ENCODE results near the gene RASGRF2. TPM values are rescaled to one million over a fixed set of nuclear protein-coding genes. Genes with fewer than 3 reads are reported as not detected.

The RASGRF2 gene
- polyA plus RNA-seq, 2 of the 4 experiments (the other 2 are of a cell fraction): 1.4 to 2.1 TPM

DNA sequence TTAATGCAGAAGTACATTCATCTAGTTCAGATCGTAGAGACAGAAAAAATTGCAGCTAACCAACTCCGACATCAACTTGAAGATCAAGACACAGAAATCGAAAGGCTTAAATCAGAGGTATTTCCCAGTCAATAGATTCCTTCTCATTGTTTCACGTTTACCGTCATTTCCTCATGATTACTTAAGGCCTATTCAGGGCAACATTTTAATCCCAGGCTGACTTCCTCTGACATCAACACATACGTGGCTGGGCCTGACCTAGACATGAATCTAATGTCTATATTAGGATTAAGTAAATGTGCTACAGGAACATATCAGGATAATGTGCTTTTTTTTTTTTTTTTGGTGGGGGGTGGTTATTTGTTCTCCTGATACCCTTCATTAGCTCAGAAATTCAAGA, 107.9 kb downstream of the RASGRF2 start:
- WGBS (ENCODE audit: missing lambda C conversion rate): 76% methylated on average over 6 of the region's 6 CpGs
- FAIRE-seq: no peak
- DNase-seq (ENCODE audit: low read depth in 1 of 2, low spot score in 1 of 2): no peak
- ATAC-seq: no peak
- H3K4me2 ChIP-seq: no peak overlapping the region
- no peak overlapping the region for H3K4me3 ChIP-seq
- CTCF ChIA-PET: no interaction called here
- H3K4me1 ChIP-seq: no peaks in the 10 kb centered on the region
- H3K27ac ChIP-seq: no peak overlapping the region
- POLR2A ChIA-PET: no interaction called here
- TF ChIP-seq ZNF302 (CRISPR knock-in tag; IDR thresholded peaks at IDR 0.05): no peak
- TF ChIP-seq, protein P1, sequence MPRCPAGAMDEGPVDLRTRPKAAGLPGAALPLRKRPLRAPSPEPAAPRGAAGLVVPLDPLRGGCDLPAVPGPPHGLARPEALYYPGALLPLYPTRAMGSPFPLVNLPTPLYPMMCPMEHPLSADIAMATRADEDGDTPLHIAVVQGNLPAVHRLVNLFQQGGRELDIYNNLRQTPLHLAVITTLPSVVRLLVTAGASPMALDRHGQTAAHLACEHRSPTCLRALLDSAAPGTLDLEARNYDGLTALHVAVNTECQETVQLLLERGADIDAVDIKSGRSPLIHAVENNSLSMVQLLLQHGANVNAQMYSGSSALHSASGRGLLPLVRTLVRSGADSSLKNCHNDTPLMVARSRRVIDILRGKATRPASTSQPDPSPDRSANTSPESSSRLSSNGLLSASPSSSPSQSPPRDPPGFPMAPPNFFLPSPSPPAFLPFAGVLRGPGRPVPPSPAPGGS (IDR thresholded peaks at IDR 0.05): no peak
- TF ChIP-seq HOXB5 (CRISPR knock-in tag; IDR thresholded peaks at IDR 0.05): no peak
- H3K9me3 ChIP-seq: no peaks in the 10 kb centered on the region

DNA sequence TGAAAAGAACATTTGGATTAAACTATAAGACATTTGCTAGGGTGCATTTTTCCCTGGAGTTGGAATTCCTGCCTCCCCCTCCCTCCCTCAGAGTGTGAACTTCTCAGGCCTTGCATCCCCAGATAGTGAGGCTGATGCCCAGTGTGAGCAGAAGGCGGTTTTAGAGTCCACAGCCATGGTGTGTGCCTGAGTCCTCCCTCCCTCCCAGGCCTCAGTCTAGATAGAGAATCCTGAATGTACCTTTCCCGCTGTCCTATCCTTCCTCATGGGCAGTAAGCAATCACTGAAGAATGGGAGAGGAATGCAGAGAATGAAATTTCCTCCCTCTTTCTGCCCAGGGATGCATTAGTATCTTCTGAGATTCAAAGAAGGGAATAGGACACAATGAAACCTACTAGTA, 108.5 kb downstream of the RASGRF2 start:
- DNase-seq (ENCODE audit: low read depth in 1 of 2, low spot score in 1 of 2): no peak
- ATAC-seq: no peak
- FAIRE-seq: no peak
- WGBS (ENCODE audit: missing lambda C conversion rate): 75% methylated on average over 2 of the region's 2 CpGs
- no peak overlapping the region for H3K4me3 ChIP-seq
- POLR2A ChIA-PET: no interaction called here
- H3K27ac ChIP-seq: no peak overlapping the region
- H3K4me1 ChIP-seq: no peaks in the 10 kb centered on the region
- no peak overlapping the region for H3K4me2 ChIP-seq
- TF ChIP-seq ESRRA (IDR thresholded peaks at IDR 0.05; ENCODE audit: borderline replicate concordance, low read length) (no peak), RCOR1 (IDR thresholded peaks at IDR 0.05; ENCODE audit: low read depth, low read length) (no peak), CHD4 (IDR thresholded peaks at IDR 0.05; ENCODE audit: borderline replicate concordance) (no peak), FOXS1 (CRISPR knock-in tag; IDR thresholded peaks at IDR 0.05) (no peak), SMC3 (IDR thresholded peaks at IDR 0.05) (no peak), TFCP2L1 (CRISPR knock-in tag; IDR thresholded peaks at IDR 0.05) (no peak), RNF2 (IDR thresholded peaks at IDR 0.05; ENCODE audit: borderline replicate concordance, low read depth) (no peak), SREBF2 (IDR thresholded peaks at IDR 0.05) (no peak), HOXA7 (CRISPR knock-in tag; IDR thresholded peaks at IDR 0.05) (no peak), JUN (IDR thresholded peaks at IDR 0.05) (no peak), RARB (CRISPR knock-in tag; IDR thresholded peaks at IDR 0.05) (no peak), BHLHE40 (IDR thresholded peaks at IDR 0.05; ENCODE audit: low read depth, low read length) (no peak), HEYL (CRISPR knock-in tag; IDR thresholded peaks at IDR 0.05) (no peak), NFE2L2 (conservative IDR thresholded peaks at IDR 0.05; ENCODE audit: low read length) (no peak), HDAC2 (IDR thresholded peaks at IDR 0.05) (no peak), TP53 (CRISPR knock-in tag; IDR thresholded peaks at IDR 0.05) (no peak)
- TF ChIP-seq, protein P2, sequence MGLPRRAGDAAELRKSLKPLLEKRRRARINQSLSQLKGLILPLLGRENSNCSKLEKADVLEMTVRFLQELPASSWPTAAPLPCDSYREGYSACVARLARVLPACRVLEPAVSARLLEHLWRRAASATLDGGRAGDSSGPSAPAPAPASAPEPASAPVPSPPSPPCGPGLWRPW (IDR thresholded peaks at IDR 0.05): no peak
- TF ChIP-seq, protein P3, sequence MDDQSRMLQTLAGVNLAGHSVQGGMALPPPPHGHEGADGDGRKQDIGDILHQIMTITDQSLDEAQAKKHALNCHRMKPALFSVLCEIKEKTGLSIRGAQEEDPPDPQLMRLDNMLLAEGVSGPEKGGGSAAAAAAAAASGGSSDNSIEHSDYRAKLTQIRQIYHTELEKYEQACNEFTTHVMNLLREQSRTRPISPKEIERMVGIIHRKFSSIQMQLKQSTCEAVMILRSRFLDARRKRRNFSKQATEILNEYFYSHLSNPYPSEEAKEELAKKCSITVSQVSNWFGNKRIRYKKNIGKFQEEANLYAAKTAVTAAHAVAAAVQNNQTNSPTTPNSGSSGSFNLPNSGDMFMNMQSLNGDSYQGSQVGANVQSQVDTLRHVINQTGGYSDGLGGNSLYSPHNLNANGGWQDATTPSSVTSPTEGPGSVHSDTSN (IDR thresholded peaks at IDR 0.05): no peak
- TF ChIP-seq, protein P4, sequence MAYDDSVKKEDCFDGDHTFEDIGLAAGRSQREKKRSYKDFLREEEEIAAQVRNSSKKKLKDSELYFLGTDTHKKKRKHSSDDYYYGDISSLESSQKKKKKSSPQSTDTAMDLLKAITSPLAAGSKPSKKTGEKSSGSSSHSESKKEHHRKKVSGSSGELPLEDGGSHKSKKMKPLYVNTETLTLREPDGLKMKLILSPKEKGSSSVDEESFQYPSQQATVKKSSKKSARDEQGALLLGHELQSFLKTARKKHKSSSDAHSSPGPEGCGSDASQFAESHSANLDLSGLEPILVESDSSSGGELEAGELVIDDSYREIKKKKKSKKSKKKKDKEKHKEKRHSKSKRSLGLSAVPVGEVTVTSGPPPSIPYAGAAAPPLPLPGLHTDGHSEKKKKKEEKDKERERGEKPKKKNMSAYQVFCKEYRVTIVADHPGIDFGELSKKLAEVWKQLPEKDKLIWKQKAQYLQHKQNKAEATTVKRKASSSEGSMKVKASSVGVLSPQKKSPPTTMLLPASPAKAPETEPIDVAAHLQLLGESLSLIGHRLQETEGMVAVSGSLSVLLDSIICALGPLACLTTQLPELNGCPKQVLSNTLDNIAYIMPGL (CRISPR knock-in tag; IDR thresholded peaks at IDR 0.05; ENCODE audit: borderline replicate concordance): no peak
- H3K9me3 ChIP-seq: no peaks in the 10 kb centered on the region
- CTCF ChIA-PET: no interaction called here

DNA sequence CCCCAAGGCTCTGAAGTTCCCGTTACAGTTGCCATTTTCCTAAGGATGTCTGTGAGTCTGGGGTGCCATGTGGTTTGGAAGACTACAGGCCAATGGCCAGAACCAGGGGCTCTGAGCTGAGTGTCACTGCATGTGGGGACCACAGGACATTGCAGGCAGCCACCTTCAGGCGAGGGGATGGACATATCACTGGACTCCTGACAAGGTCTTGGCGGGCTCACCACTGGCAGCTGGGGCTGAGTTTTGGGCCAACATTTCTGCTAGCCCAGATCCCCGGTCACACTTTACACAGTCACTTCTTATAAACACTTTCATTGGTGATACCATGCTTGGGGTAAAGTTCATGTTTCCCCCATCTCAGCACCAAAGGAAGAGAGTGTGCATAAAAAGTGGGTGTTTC, 109.8 kb downstream of the RASGRF2 start:
- H3K27ac ChIP-seq: no peak overlapping the region
- H3K4me2 ChIP-seq: no peak overlapping the region
- POLR2A ChIA-PET: no interaction called here
- CTCF ChIA-PET: interaction anchor here (1.1 kb wide), 1 partner anchor 38 kb away, joined by 3 read pairs; no protein-coding TSS in a partner anchor
- TF ChIP-seq, protein P3 (IDR thresholded peaks at IDR 0.05): no peak
- H3K4me1 ChIP-seq: no peaks in the 10 kb centered on the region
- no peak for FAIRE-seq
- H3K4me3 ChIP-seq: no peak overlapping the region
- no peaks in the 10 kb centered on the region for H3K9me3 ChIP-seq
- WGBS (ENCODE audit: missing lambda C conversion rate): 74% methylated on average over 4 of the region's 4 CpGs
- no peak for DNase-seq (ENCODE audit: low read depth in 1 of 2, low spot score in 1 of 2)
- ATAC-seq: no peak

Data from A549 (cell line).